ENCODE results near the gene TMEM247. TPM values are rescaled to one million over a fixed set of nuclear protein-coding genes. Genes with fewer than 3 reads are reported as not detected.

Gene TMEM247
- total RNA-seq, 1 donor from 2014 or later: not detected

- TF ChIP-seq CTCF (IDR thresholded peaks at IDR 0.05; ENCODE audit: insufficient read depth, low read length, poor library complexity, severe bottlenecking): no peak
- Histone ChIP-seq H3K4me3 (ENCODE audit: low read depth, low read length) (no peak overlapping the region), H3K27me3 (ENCODE audit: control insufficient read depth, insufficient read depth, low read length) (no peaks in the 10 kb centered on the region), H3K36me3 (ENCODE audit: control insufficient read depth, insufficient read depth, low read length) (no peaks in the 10 kb centered on the region)
- DNase-seq (ENCODE audit: low read depth): no peak
Measured at GRCh38 chr2:46506131-46506706, 26.9 kb downstream of the TMEM247 start.

- no peak overlapping the region for H3K4me3 ChIP-seq (ENCODE audit: low read depth, low read length)
Measured at GRCh38 chr2:46508312-46508711, 28.9 kb downstream of the TMEM247 start.

GRCh38 chr2:46508759-46509158, 29.4 kb downstream of the TMEM247 start:
- no peaks in the 10 kb centered on the region for H3K36me3 ChIP-seq (ENCODE audit: control insufficient read depth, insufficient read depth, low read length)
- no peak for TF ChIP-seq CTCF (IDR thresholded peaks at IDR 0.05; ENCODE audit: insufficient read depth, low read length, poor library complexity, severe bottlenecking)
- H3K27me3 ChIP-seq (ENCODE audit: control insufficient read depth, insufficient read depth, low read length): no peaks in the 10 kb centered on the region
- no peak overlapping the region for H3K4me3 ChIP-seq (ENCODE audit: low read depth, low read length)
- no peak for DNase-seq (ENCODE audit: low read depth)

More at GRCh38 chr2:46508312-46508711, 28.9 kb downstream of the TMEM247 start:
- H3K27me3 ChIP-seq (ENCODE audit: control insufficient read depth, insufficient read depth, low read length): no peaks in the 10 kb centered on the region
- DNase-seq (ENCODE audit: low read depth): no peak
- no peak for TF ChIP-seq CTCF (IDR thresholded peaks at IDR 0.05; ENCODE audit: insufficient read depth, low read length, poor library complexity, severe bottlenecking)
- H3K36me3 ChIP-seq (ENCODE audit: control insufficient read depth, insufficient read depth, low read length): no peaks in the 10 kb centered on the region

- Histone ChIP-seq H3K36me3 (ENCODE audit: control insufficient read depth, insufficient read depth, low read length) (no peaks in the 10 kb centered on the region), H3K4me3 (ENCODE audit: low read depth, low read length) (no peak overlapping the region), H3K27me3 (ENCODE audit: control insufficient read depth, insufficient read depth, low read length) (no peaks in the 10 kb centered on the region)
- no peak for DNase-seq (ENCODE audit: low read depth)
- TF ChIP-seq CTCF (IDR thresholded peaks at IDR 0.05; ENCODE audit: insufficient read depth, low read length, poor library complexity, severe bottlenecking): no peak
Measured at GRCh38 chr2:46509804-46510203, 30.4 kb downstream of the TMEM247 start.

GRCh38 chr2:46510598-46511177, 31.3 kb downstream of the TMEM247 start:
- no peak for TF ChIP-seq CTCF (IDR thresholded peaks at IDR 0.05; ENCODE audit: insufficient read depth, low read length, poor library complexity, severe bottlenecking)
- Histone ChIP-seq H3K27me3 (ENCODE audit: control insufficient read depth, insufficient read depth, low read length) (no peaks in the 10 kb centered on the region), H3K4me3 (ENCODE audit: low read depth, low read length) (no peak overlapping the region), H3K36me3 (ENCODE audit: control insufficient read depth, insufficient read depth, low read length) (no peaks in the 10 kb centered on the region)
- no peak for DNase-seq (ENCODE audit: low read depth)

- H3K27me3 ChIP-seq (ENCODE audit: control insufficient read depth, insufficient read depth, low read length): no peaks in the 10 kb centered on the region
- H3K4me3 ChIP-seq (ENCODE audit: low read depth, low read length): no peak overlapping the region
- H3K36me3 ChIP-seq (ENCODE audit: control insufficient read depth, insufficient read depth, low read length): no peaks in the 10 kb centered on the region
- DNase-seq (ENCODE audit: low read depth): no peak
- no peak for TF ChIP-seq CTCF (IDR thresholded peaks at IDR 0.05; ENCODE audit: insufficient read depth, low read length, poor library complexity, severe bottlenecking)
Measured at GRCh38 chr2:46512185-46512584, 32.8 kb downstream of the TMEM247 start.

Data from kidney epithelial cell (primary cell).